Activated naive CD4-positive, alpha-beta T cell treated with anti-CD3 and anti-CD28 coated beads for 36 hours (primary cell): ENCODE results near the gene KLK3. TPM values are rescaled to one million over a fixed set of nuclear protein-coding genes. Genes with fewer than 3 reads are reported as not detected.

ENCODE experiments used
- CTCF ChIA-PET: fragments of 350-600 bp; sonication (Branson Sonifier 250); formaldehyde crosslinking; loops from one replicate; lab custom pipeline; 2021; ENCODE audit warnings: antibody characterized with exemption; lab: Charles Lee
- DNase-seq: peaks from one replicate; pipeline ENCODE4 v3.0.0-alpha.2; 2020
- H3K27ac Mint-ChIP-seq: one replicate; pipeline ENCODE4 v1.8.0; 2021; ENCODE audit warnings: mild to moderate bottlenecking, mixed read lengths
- H3K27me3 Mint-ChIP-seq: one replicate; pipeline ENCODE4 v1.8.0; 2021; ENCODE audit warnings: low read depth, mixed read lengths
- H3K36me3 Mint-ChIP-seq: one replicate; pipeline ENCODE4 v1.8.0; 2021; ENCODE audit warnings: low read depth, mixed read lengths
- H3K4me1 Mint-ChIP-seq: one replicate; pipeline ENCODE4 v1.8.0; 2021; ENCODE audit warnings: low read depth, mixed read lengths
- H3K4me3 Mint-ChIP-seq: one replicate; pipeline ENCODE4 v1.8.0; 2021; ENCODE audit warnings: mild to moderate bottlenecking, moderate library complexity, mixed read lengths
- H3K9me3 Mint-ChIP-seq: one replicate; pipeline ENCODE4 v1.8.0; 2021; ENCODE audit warnings: mixed read lengths
- intact Hi-C: fragments of 100-400 bp; cut with micrococcal nuclease; formaldehyde crosslinking; loops from one replicate; pipeline ENCODE4 v1.15.1; 2023
- total RNA-seq, 2 experiments: library from RNA; stranded (reverse); gene quantifications; one replicate each; pipeline ENCODE4 v1.2.3, GENCODE V29; 2021

KLK3 gene
- total RNA-seq, 2 experiments from 2014 or later: not detected

DNA sequence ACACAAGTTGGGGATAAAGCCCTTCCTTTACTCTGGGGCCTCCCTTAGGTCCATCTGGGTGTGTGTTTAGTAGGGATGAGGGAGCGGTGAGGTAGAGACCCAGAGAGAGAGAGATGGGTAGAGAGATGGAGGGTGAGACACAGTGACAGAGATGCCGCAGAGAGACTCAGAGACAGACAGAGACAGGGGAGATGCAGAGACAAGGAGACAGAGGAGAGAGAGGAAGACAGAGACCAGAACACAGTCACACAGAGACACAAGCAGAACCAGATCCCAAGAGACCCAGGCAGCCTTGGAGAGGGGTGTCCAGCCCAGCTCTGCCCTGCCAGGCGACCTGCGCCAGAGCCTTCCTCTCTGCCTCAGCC is 33.5 kb upstream of the KLK3 start:
- no peak for DNase-seq
- intact Hi-C loops: no loop called here
- Mint-ChIP-seq H3K4me3 (no peak overlapping the region), H3K4me1 (peaks cover 42% of the 10 kb centered on the region), H3K36me3 (no peaks in the 10 kb centered on the region), H3K27ac (no peak overlapping the region), H3K9me3 (no peaks in the 10 kb centered on the region), H3K27me3 (peaks cover 57% of the 10 kb centered on the region)
- CTCF ChIA-PET: no interaction called here

DNA sequence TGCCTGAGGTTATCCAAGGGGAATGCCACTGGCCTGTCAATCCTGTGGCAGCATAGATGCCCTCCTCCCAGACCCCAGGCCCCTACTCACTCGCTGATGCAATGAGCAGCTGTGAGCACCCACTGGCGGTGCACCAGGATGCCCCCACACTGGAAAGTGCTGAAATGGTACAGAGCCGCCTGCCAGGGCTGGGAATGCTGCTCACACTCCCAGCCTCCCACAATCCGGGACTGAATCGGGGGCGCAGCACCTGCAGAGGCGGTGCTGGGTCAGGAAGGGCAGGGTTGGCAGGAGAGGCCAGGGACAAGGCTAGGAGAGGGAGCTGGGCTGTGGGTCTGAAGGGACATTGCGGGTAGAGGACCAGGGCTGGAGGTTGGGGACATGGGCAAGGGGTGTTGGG is 33.1 kb upstream of the KLK3 start:
- H3K4me1 Mint-ChIP-seq: peaks cover 39% of the 10 kb centered on the region
- intact Hi-C loops: no loop called here
- no peak overlapping the region for H3K4me3 Mint-ChIP-seq
- H3K27ac Mint-ChIP-seq: no peak overlapping the region
- peaks cover 58% of the 10 kb centered on the region for H3K27me3 Mint-ChIP-seq
- H3K9me3 Mint-ChIP-seq: no peaks in the 10 kb centered on the region
- DNase-seq: no peak
- H3K36me3 Mint-ChIP-seq: no peaks in the 10 kb centered on the region
- CTCF ChIA-PET: no interaction called here

DNA sequence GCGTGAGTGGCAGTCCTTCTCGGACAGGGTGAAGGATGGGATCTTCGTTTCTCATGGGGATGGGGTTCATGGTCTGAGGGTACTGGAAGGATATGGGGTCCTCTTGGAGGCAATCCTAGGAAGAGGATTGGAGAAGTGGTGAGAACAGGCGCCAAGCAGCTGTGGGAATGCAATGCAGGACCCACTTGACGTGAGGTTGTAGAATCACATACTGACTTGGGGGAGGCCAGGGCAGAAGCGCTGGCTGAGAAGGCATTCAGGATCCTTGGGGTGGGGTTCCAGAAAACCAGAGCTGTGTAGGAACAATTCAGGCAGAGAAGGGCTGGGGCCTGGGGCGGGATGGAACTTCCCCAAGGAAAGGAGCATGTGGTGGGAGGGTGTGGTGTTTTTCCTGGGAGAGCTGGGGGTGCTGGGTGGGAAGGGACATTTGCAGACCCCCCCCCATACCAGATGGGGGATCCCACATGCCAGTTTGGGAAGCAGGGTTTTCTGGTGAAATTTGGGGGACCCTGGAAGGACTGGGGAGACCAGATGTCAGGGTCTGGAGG is 32.0 kb upstream of the KLK3 start:
- no peak for DNase-seq
- Mint-ChIP-seq H3K4me1 (peaks cover 30% of the 10 kb centered on the region), H3K36me3 (no peaks in the 10 kb centered on the region), H3K27ac (no peak overlapping the region), H3K4me3 (no peak overlapping the region), H3K27me3 (peaks cover 57% of the 10 kb centered on the region), H3K9me3 (no peaks in the 10 kb centered on the region)
- CTCF ChIA-PET: no interaction called here
- intact Hi-C loops: no loop called here

DNA sequence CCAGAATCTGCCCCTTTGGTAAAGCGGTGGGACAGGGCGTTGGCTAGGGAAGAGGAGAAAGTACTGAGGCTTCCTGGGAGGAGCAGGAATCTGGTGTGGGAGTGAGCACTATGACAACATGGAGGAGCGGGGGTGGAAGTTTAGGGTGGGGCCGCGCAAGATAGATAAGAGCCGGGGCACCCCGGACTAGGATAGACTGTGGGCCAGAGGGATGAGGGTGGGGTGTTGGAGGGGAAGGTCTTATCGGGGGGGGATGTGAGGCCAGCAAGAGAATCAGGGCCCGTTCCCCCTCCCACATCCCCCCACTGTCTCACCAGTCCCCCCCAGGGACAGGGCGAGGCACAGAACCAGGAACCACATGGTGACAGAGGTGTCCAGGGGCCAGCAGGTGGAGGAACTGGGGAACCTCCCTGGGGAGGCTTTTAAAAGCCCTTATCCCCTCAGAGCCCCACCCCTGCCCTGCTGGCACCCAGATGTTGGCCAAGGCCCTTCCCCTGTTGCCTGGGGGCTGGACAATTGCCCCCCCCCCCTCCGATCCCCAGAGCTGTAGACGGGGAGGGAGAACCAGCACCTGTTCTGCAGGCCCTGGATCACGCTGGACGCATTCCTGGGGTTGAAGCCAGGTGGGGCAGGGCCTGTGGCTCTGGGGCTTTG is 31.2 kb upstream of the KLK3 start, which contains the start of gene KLK1:
KLK1 (minus strand) TSS at position 399 of the 654 bp plus-strand sequence; CDS start at position 360, 39 bp downstream.
- Mint-ChIP-seq H3K4me3 (no peak within 1 kb of the TSS), H3K4me1 (peaks cover 22% of the 10 kb centered on the region), H3K27me3 (peaks cover 57% of the 10 kb centered on the region), H3K27ac (no peak within 1 kb of the TSS), H3K36me3 (no peaks in the 10 kb centered on the region), H3K9me3 (no peaks in the 10 kb centered on the region)
- intact Hi-C loops: no loop called here
- DNase-seq: no peak
- CTCF ChIA-PET: no interaction called here

DNA sequence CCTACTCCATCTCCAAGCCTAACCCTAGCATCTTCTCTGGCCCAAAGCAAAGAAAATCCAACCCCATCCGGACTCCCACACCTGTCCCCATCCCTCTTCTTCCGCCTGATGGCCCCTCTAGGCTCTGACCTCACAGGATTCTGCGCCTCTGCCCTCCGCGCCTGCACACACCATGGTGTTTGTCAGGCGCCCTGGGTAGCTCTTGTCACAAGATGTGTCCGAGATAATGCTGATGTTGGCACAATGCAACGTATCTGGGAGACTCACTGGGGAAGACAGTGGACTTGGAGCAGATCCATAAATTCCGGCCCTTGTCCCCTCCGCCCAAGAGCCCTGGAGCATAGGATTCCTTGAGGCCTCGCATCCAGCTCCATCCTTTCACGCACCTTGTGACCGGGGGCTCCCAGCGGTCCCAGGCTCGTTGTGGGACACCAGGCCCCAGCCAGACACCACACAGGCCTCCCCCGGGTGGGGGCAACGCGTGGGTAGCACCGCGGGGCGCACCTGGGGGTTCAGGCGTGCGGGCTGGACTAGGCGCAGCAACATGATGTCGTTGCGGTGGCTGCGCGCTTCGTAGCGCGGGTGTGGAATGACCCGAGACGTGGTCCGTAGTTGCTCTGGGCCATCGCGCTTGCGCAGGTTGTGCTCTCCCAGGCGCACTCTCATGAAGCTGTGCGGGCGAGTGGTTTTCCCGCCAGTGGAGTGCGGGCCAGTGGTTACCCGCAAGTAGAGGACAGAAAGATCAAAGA is 28.0 kb upstream of the KLK3 start:
- Mint-ChIP-seq H3K9me3 (no peaks in the 10 kb centered on the region), H3K27ac (no peak overlapping the region), H3K4me3 (no peak overlapping the region), H3K4me1 (no peaks in the 10 kb centered on the region), H3K27me3 (peaks cover 37% of the 10 kb centered on the region), H3K36me3 (no peaks in the 10 kb centered on the region)
- CTCF ChIA-PET: no interaction called here
- intact Hi-C loops: no loop called here
- no peak for DNase-seq

DNA sequence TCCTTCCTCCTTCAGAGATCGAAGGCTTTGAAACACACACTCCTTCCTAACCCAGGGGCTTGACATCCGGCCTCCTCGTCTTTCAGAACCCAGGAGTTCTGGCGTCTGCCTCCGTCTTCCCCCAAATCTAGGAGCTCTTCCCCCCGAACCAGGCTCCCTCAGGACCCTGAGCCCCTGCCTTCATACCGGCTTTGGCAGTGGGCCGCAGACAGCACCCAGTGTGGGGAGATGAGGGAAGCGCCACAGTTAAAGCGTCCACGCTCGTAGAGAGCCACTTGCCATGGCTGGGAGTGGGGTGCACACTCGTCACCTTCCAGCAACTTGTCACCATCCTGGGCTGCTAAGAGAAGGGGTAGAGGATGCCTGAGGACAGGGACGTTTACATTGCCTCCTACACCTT is 27.2 kb upstream of the KLK3 start:
- intact Hi-C loops: no loop called here
- H3K9me3 Mint-ChIP-seq: no peaks in the 10 kb centered on the region
- no peaks in the 10 kb centered on the region for H3K4me1 Mint-ChIP-seq
- no peak overlapping the region for H3K4me3 Mint-ChIP-seq
- no peak overlapping the region for H3K27ac Mint-ChIP-seq
- CTCF ChIA-PET: no interaction called here
- no peaks in the 10 kb centered on the region for H3K36me3 Mint-ChIP-seq
- H3K27me3 Mint-ChIP-seq: peaks cover 29% of the 10 kb centered on the region
- no peak for DNase-seq

DNA sequence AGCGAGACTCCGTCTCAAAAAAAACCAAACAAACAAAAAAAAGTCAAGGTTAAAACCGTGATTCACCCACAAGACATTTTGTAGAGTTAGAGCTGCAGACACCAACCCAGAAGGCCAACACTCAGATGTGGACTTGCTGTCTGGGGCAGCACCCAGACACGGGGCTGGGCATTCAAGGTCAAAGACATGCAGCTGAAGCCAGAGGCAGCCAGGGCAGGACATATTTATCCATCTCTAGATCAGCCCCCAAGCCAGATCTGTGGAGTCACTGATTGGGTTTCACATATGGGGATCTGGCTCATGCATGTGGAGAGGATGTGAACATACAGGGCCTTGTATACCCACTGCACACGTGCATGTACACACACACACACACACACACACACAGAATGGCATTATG is 24.9 kb upstream of the KLK3 start:
- no peaks in the 10 kb centered on the region for H3K36me3 Mint-ChIP-seq
- DNase-seq: no peak
- H3K27ac Mint-ChIP-seq: no peak overlapping the region
- H3K27me3 Mint-ChIP-seq: peaks cover 27% of the 10 kb centered on the region
- no peaks in the 10 kb centered on the region for H3K4me1 Mint-ChIP-seq
- CTCF ChIA-PET: interaction anchor here (0.7 kb wide), 1 partner anchor 13 kb away, joined by 3 read pairs; no protein-coding TSS in a partner anchor
- intact Hi-C loops: no loop called here
- H3K4me3 Mint-ChIP-seq: no peak overlapping the region
- no peaks in the 10 kb centered on the region for H3K9me3 Mint-ChIP-seq

DNA sequence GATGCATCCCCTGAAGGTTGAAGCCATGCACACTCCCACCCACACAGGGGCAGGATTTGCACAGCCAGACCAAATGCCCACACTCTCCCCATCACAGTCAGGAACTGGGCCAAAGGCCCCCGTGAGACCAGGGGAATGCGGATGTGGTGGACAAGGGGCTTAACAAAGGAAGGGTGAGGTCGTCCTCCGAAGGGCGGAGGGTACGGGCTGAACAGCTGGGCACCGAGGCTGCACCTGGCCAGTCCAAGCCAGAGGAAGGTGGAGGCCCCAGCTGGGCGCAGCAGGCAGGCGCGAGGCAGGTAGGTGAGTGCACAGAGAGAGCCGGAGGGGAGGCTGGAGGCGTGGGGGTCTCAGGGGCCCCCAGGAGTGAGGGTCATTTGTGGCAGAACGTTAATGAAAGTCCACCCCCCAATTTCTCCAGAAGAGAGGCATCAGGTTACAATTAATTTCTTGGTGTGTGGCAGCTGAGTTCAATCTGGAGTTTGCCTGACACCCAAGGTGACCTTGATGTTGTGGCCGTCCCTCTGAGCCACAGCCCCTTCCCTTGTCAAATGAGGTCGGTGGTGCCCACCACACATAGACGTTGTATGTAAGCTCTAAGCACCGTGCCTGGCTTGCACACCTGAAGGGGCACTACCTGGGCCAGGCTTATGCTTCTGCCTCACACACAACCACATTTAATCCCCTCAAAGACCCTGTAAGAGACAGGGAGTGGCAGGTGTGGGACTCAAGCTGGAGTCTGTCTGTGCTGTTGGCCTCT is 24.3 kb upstream of the KLK3 start:
- Mint-ChIP-seq H3K36me3 (no peaks in the 10 kb centered on the region), H3K27ac (no peak overlapping the region), H3K4me1 (peaks cover 3% of the 10 kb centered on the region), H3K4me3 (no peak overlapping the region), H3K27me3 (peaks cover 33% of the 10 kb centered on the region), H3K9me3 (no peaks in the 10 kb centered on the region)
- intact Hi-C loops: no loop called here
- DNase-seq: no peak
- CTCF ChIA-PET: no interaction called here

DNA sequence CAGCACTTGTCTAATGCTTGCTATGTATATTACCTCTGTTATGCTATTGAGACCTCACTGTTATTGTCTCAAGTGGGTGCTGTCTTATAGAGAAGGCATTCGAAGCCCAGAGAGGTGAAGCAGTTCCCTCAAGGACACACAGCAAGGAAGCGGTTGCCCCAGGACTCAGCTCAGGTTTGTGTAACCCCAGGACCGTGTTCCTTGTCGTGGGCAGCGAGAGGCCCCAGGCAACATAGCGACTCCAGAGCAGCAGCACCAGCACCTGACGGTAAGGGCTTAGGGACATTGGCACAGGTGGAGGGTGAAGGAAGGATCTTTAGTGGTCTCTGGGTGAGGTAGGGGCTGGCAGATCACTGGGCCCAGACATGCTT is 23.7 kb upstream of the KLK3 start:
- CTCF ChIA-PET: no interaction called here
- peaks cover 33% of the 10 kb centered on the region for H3K27me3 Mint-ChIP-seq
- no peak overlapping the region for H3K4me3 Mint-ChIP-seq
- peaks cover 4% of the 10 kb centered on the region for H3K4me1 Mint-ChIP-seq
- intact Hi-C loops: no loop called here
- DNase-seq: no peak
- H3K36me3 Mint-ChIP-seq: no peaks in the 10 kb centered on the region
- no peaks in the 10 kb centered on the region for H3K9me3 Mint-ChIP-seq
- H3K27ac Mint-ChIP-seq: no peak overlapping the region

DNA sequence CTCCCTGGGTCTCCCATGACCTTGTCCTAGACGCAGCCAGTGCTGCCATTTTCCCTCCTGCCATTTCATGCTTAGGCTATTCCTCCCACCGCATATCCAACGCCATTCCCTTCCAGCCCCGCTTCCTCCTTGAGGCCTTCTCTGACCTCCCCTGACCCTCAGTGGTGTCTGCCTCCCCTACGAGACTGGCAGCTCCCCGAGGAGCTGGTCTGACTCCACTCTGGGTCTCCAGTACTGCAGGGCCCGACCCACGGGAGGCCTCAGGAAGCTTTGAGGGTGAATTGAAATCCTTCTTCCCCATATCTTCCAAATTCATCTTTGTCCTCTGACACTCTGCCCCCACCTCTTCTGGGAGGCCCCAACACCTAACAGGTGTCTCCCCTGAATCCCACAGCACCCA is 22.0 kb upstream of the KLK3 start:
- DNase-seq: no peak
- intact Hi-C loops: no loop called here
- no peaks in the 10 kb centered on the region for H3K36me3 Mint-ChIP-seq
- H3K4me3 Mint-ChIP-seq: no peak overlapping the region
- H3K4me1 Mint-ChIP-seq: peaks cover 7% of the 10 kb centered on the region
- peaks cover 38% of the 10 kb centered on the region for H3K27me3 Mint-ChIP-seq
- no peaks in the 10 kb centered on the region for H3K9me3 Mint-ChIP-seq
- H3K27ac Mint-ChIP-seq: no peak overlapping the region
- CTCF ChIA-PET: no interaction called here

DNA sequence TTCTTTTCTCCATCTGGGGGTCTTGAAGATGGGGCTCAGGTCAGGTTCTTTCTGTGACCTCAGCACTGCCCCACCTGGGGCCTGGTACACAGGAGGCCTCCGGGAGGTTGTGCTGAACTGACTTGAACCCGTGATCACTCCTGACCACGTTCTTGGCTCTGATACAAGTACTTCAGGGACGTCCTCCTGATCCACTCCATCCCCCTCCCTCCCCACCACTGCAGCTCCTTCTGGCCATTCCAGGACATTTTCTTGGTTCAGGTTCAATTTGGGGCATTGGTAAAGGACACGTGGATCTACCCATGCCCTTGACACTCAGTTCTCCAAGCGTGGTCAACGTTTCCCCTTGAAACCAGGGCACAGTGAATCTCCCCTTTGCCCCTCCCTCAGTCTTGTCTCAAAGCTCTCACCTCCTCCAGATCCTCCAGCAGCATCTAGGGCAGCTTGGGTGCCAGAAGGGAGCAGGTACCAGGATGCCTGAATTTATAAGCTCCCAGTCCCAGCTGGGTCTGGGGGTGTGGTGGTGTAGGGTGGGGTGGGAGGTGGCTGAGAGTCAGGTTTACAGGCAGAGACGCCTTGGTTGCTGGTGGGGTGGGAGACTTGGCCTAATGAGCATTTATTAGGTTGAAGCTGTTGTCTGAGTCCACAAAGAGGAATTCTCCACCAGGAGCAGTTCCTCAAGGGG is 21.5 kb upstream of the KLK3 start, which contains the start of gene KLK15:
KLK15 (minus strand) TSS at position 458 of the 685 bp plus-strand sequence. CDS start 2,082 bp downstream, outside the sequence.
- Mint-ChIP-seq H3K27me3 (peaks cover 40% of the 10 kb centered on the region), H3K9me3 (no peaks in the 10 kb centered on the region), H3K4me1 (peaks cover 7% of the 10 kb centered on the region), H3K36me3 (no peaks in the 10 kb centered on the region), H3K27ac (no peak within 1 kb of the TSS), H3K4me3 (no peak within 1 kb of the TSS)
- no peak for DNase-seq
- CTCF ChIA-PET: no interaction called here
- intact Hi-C loops: no loop called here

DNA sequence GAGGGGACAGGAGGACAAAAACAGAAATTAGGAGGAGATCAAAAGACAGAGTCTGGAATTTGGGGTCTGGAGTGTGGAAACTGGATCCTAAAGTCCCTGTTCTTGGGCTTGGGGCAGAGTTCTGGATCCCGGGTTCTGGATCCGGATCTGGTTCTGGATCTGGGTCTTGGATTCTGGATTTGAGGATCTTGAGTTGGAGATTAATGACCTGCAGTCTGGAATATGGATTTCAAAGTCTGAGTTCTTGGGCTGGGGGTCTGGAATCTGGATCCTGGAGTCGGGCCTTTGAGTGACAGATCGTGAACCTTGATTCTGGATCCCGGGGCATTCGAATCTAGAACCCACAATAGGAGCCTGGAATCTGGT is 20.9 kb upstream of the KLK3 start:
- intact Hi-C loops: loop anchor here (2.0 kb wide), 1 partner anchor 17 kb away; no protein-coding TSS in a partner anchor
- H3K4me1 Mint-ChIP-seq: peaks cover 7% of the 10 kb centered on the region

More for the DNA sequence above, 20.9 kb upstream of the KLK3 start:
- no peaks in the 10 kb centered on the region for H3K9me3 Mint-ChIP-seq
- H3K27ac Mint-ChIP-seq: no peak overlapping the region
- H3K27me3 Mint-ChIP-seq: peaks cover 42% of the 10 kb centered on the region
- CTCF ChIA-PET: no interaction called here
- no peak overlapping the region for H3K4me3 Mint-ChIP-seq
- no peak for DNase-seq
- H3K36me3 Mint-ChIP-seq: no peaks in the 10 kb centered on the region
